ENCODE results near the gene ARHGAP15.

Gene ARHGAP15

DNA sequence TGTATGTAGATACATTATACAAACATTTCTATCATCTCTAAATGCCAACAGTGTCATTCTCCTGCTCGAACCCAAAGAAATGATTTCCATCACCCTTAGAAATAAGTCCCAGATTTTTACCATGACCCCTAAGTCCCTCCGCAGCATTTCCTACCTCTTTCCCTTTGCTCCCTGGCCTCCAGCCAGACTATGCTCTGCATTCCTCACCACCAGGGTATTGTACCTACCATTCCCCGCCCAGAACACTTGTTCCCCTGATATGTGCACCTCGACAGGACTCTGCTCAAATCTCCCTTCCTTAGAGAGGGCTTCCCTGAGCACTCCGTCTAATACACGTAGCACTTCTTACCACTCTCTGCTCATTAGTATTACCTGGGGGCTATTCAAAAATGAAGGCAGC, 630.2 kb downstream of the ARHGAP15 start:
- peak; percentile 50 for DNase-seq (ENCODE audit: low read depth, low spot score)
- Histone ChIP-seq H3K4me1 (ENCODE audit: insufficient read depth, insufficient read length) (no peaks in the 10 kb centered on the region), H3K9ac (ENCODE audit: insufficient read length, low read depth) (no peak overlapping the region), H3K9me3 (ENCODE audit: insufficient read depth, low read length) (no peaks in the 10 kb centered on the region), H3K27me3 (ENCODE audit: insufficient read depth, insufficient read length) (no peaks in the 10 kb centered on the region), H3K36me3 (ENCODE audit: insufficient read depth, insufficient read length, low read length) (no peaks in the 10 kb centered on the region), H3K4me3 (ENCODE audit: insufficient read length, low read depth) (no peak overlapping the region)
- TF ChIP-seq YY1 (IDR thresholded peaks at IDR 0.05; ENCODE audit: insufficient read depth, insufficient read length) (no peak), SUZ12 (IDR thresholded peaks at IDR 0.05; ENCODE audit: extremely low read depth, insufficient read depth, insufficient read length) (no peak), ZNF274 (IDR thresholded peaks at IDR 0.05; ENCODE audit: low read depth, low read length) (no peak)

DNA sequence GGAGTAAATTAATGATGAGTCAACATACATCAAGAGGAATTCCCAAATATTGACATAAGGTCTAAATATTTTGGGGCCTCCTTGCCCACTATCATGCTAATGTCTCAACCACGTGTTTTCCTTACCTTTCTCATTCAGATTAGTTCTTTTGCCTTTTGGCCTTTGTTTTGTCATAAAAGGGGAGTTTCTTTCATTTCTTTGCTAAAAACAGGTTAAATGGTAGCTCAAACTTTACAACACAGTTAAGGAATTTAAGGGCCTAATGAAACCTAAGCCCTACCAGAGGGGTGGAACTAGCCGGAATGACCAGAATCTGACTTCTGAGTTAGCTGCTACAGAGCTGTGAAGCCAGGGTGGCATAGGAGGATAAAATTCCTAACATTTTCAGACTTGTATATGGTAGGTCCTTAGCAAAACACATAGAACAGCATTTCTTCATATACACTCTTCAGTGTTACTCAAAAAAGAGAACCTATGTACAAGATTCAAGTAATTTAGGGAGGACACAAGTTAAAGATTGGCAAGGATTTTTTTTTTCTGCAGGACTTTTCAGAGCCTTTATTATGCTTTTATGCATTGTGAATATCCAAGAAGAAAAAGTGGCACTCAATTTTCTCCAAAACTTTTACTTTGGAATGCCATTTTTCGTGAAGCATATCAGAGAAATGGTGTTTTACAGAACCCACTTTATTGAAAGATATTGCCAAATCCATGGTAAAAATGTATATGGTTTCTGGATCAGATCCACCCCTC, 633.1 kb downstream of the ARHGAP15 start:
- no peaks in the 10 kb centered on the region for H3K9me3 ChIP-seq (ENCODE audit: insufficient read depth, low read length)
- no peak overlapping the region for H3K4me3 ChIP-seq (ENCODE audit: insufficient read length, low read depth)
- DNase-seq (ENCODE audit: low read depth, low spot score) = peak; percentile 60
- TF ChIP-seq ZNF274 (IDR thresholded peaks at IDR 0.05; ENCODE audit: low read depth, low read length) (no peak), SUZ12 (IDR thresholded peaks at IDR 0.05; ENCODE audit: extremely low read depth, insufficient read depth, insufficient read length) (no peak), YY1 (IDR thresholded peaks at IDR 0.05; ENCODE audit: insufficient read depth, insufficient read length) (no peak)
- H3K9ac ChIP-seq (ENCODE audit: insufficient read length, low read depth) = no peak overlapping the region
- no peaks in the 10 kb centered on the region for H3K27me3 ChIP-seq (ENCODE audit: insufficient read depth, insufficient read length)
- no peaks in the 10 kb centered on the region for H3K36me3 ChIP-seq (ENCODE audit: insufficient read depth, insufficient read length, low read length)
- no peaks in the 10 kb centered on the region for H3K4me1 ChIP-seq (ENCODE audit: insufficient read depth, insufficient read length)

DNA sequence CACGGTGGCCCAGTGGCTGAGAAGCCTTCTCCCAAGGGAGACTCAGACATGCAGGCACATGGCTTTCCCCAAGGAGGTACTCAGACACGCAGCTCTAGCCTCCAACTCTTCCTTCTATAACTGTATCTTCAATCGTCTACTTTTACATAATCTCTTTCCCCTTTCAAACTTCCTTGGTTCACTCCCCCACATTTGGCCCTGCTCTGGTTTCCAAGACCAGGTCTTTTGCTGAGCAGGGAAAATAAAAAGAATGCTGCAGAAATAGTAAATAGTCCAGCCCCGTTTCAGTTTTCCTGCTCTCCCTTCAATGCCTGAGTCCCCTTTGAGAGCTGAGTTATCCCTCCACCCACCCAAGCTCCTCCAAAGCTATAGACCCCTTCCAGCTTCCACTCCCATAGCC, 635.0 kb downstream of the ARHGAP15 start:
- Histone ChIP-seq H3K4me3 (ENCODE audit: insufficient read length, low read depth) (no peak overlapping the region), H3K27me3 (ENCODE audit: insufficient read depth, insufficient read length) (no peaks in the 10 kb centered on the region), H3K9me3 (ENCODE audit: insufficient read depth, low read length) (no peaks in the 10 kb centered on the region), H3K36me3 (ENCODE audit: insufficient read depth, insufficient read length, low read length) (no peaks in the 10 kb centered on the region), H3K4me1 (ENCODE audit: insufficient read depth, insufficient read length) (no peaks in the 10 kb centered on the region), H3K9ac (ENCODE audit: insufficient read length, low read depth) (no peak overlapping the region)
- TF ChIP-seq YY1 (IDR thresholded peaks at IDR 0.05; ENCODE audit: insufficient read depth, insufficient read length) (no peak), SUZ12 (IDR thresholded peaks at IDR 0.05; ENCODE audit: extremely low read depth, insufficient read depth, insufficient read length) (no peak), ZNF274 (IDR thresholded peaks at IDR 0.05; ENCODE audit: low read depth, low read length) (no peak)
- DNase-seq (ENCODE audit: low read depth, low spot score) = no peak

DNA sequence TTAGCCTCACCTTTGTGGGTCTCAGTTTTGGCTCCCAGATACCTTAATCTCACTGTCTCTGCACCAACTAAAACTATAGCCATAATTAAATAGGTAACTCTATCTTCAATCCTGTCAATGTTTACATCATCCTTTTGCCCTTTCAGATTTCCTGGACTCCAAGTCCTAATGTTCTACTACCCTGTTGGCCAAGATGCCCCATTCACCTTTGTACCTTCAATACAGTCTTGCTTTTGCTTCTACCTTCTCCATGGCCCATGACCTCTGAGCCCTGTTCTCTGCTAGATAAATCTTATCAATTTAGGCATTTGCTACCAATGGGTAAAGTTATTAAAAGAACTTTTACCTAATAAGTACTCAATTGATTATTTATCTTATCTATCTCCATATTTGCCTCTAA, 635.5 kb downstream of the ARHGAP15 start:
- H3K36me3 ChIP-seq (ENCODE audit: insufficient read depth, insufficient read length, low read length) = no peaks in the 10 kb centered on the region
- H3K4me1 ChIP-seq (ENCODE audit: insufficient read depth, insufficient read length) = no peaks in the 10 kb centered on the region
- DNase-seq (ENCODE audit: low read depth, low spot score) = no peak
- no peak overlapping the region for H3K9ac ChIP-seq (ENCODE audit: insufficient read length, low read depth)
- H3K27me3 ChIP-seq (ENCODE audit: insufficient read depth, insufficient read length) = no peaks in the 10 kb centered on the region
- H3K9me3 ChIP-seq (ENCODE audit: insufficient read depth, low read length) = no peaks in the 10 kb centered on the region
- no peak overlapping the region for H3K4me3 ChIP-seq (ENCODE audit: insufficient read length, low read depth)
- TF ChIP-seq YY1 (IDR thresholded peaks at IDR 0.05; ENCODE audit: insufficient read depth, insufficient read length) (no peak), SUZ12 (IDR thresholded peaks at IDR 0.05; ENCODE audit: extremely low read depth, insufficient read depth, insufficient read length) (no peak), ZNF274 (IDR thresholded peaks at IDR 0.05; ENCODE audit: low read depth, low read length) (no peak)

DNA sequence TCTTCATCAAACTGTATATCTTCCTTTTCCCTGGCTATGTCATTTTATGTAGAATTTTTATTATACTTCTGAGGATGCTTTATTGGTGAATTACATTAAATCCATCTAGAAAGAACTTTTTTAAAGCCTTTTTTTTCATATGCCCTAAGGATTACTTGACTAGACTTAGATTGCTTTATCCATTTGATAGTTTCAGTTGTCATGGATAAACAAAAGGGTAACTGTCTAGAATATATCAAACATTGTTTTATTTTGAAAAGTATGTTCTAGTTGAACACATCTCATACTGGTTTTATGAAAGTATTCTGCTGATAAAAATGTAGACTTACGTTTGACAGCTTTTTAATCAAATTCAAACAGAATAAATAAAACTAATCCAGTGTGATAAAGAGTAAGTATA, 639.8 kb downstream of the ARHGAP15 start:
- no peaks in the 10 kb centered on the region for H3K4me1 ChIP-seq (ENCODE audit: insufficient read depth, insufficient read length)
- TF ChIP-seq SUZ12 (IDR thresholded peaks at IDR 0.05; ENCODE audit: extremely low read depth, insufficient read depth, insufficient read length) = no peak
- H3K9me3 ChIP-seq (ENCODE audit: insufficient read depth, low read length) = no peaks in the 10 kb centered on the region
- H3K27me3 ChIP-seq (ENCODE audit: insufficient read depth, insufficient read length) = no peaks in the 10 kb centered on the region
- H3K4me3 ChIP-seq (ENCODE audit: insufficient read length, low read depth) = no peak overlapping the region
- DNase-seq (ENCODE audit: low read depth, low spot score) = no peak
- no peaks in the 10 kb centered on the region for H3K36me3 ChIP-seq (ENCODE audit: insufficient read depth, insufficient read length, low read length)
- no peak overlapping the region for H3K9ac ChIP-seq (ENCODE audit: insufficient read length, low read depth)

DNA sequence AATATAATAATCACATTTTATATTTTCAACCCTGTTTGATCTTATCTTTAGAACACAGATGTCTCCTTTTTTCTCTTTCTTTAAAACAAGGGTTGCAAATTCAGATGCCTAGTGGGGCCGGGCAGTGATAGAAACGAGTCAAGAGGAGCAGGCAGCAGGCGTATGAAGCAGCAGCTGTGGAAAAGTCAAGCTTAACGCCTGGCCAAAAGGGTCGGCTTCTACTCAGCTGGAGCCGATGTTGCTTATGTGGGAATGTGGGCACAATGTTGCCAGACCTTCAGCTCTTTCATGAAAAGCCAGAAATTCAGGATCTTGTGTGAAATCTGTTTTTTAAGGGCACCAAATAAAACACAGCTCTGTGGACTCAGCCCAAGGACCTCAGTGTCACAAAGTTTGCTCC, 642.7 kb downstream of the ARHGAP15 start:
- Histone ChIP-seq H3K36me3 (ENCODE audit: insufficient read depth, insufficient read length, low read length) (no peaks in the 10 kb centered on the region), H3K9me3 (ENCODE audit: insufficient read depth, low read length) (no peaks in the 10 kb centered on the region), H3K9ac (ENCODE audit: insufficient read length, low read depth) (no peak overlapping the region), H3K4me1 (ENCODE audit: insufficient read depth, insufficient read length) (no peaks in the 10 kb centered on the region), H3K27me3 (ENCODE audit: insufficient read depth, insufficient read length) (no peaks in the 10 kb centered on the region), H3K4me3 (ENCODE audit: insufficient read length, low read depth) (no peak overlapping the region)
- TF ChIP-seq ZNF274 (IDR thresholded peaks at IDR 0.05; ENCODE audit: low read depth, low read length) (no peak), YY1 (IDR thresholded peaks at IDR 0.05; ENCODE audit: insufficient read depth, insufficient read length) (no peak), SUZ12 (IDR thresholded peaks at IDR 0.05; ENCODE audit: extremely low read depth, insufficient read depth, insufficient read length) (no peak)
- DNase-seq (ENCODE audit: low read depth, low spot score) = no peak

DNA sequence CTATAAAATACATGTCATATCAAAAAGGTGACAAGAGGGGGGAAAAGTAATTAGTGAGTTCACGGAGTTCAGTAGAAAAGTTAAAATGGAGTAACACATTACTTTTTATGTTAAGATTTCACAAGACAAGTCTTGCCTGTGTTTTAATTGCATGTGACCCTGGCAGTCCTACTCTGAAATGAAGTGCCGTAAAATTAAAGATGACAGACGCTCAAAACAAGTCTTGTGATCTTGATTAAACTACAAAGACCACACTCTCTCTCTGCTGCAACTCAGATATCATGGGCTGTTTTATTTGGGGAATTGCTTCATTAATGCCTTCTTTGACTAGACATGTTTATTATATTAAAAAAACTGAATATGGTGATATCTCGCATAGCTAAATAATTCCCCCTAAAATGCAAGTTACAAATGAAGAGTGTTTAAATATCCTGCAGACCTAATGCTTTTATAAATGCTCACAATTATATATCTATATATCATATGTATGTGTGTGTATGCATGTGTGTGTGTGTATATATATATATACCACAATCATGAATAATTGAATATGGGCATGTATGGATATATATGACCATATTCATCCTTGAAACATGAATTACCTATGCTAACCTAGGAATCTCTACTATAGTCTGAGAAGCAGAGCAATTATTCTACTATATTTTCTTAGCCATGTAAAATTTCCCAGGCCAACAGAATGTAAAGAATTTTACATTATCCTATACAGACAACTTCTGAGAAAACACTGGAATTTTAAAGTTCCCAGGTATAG, 647.5 kb downstream of the ARHGAP15 start:
- Histone ChIP-seq H3K27me3 (ENCODE audit: insufficient read depth, insufficient read length) (no peaks in the 10 kb centered on the region), H3K4me1 (ENCODE audit: insufficient read depth, insufficient read length) (no peaks in the 10 kb centered on the region), H3K9me3 (ENCODE audit: insufficient read depth, low read length) (no peaks in the 10 kb centered on the region), H3K36me3 (ENCODE audit: insufficient read depth, insufficient read length, low read length) (no peaks in the 10 kb centered on the region), H3K4me3 (ENCODE audit: insufficient read length, low read depth) (no peak overlapping the region), H3K9ac (ENCODE audit: insufficient read length, low read depth) (no peak overlapping the region)
- TF ChIP-seq ZNF274 (IDR thresholded peaks at IDR 0.05; ENCODE audit: low read depth, low read length) (no peak), SUZ12 (IDR thresholded peaks at IDR 0.05; ENCODE audit: extremely low read depth, insufficient read depth, insufficient read length) (no peak), YY1 (IDR thresholded peaks at IDR 0.05; ENCODE audit: insufficient read depth, insufficient read length) (no peak)
- DNase-seq (ENCODE audit: low read depth, low spot score) = no peak

Data from NT2/D1 (cell line).